ENCODE measurements around the gene SENP8. TPM values are rescaled to one million over a fixed set of nuclear protein-coding genes. Genes with fewer than 3 reads are reported as not detected.

The SENP8 gene
- total RNA-seq, 1 experiment from 2014 or later, result 2.0 TPM

DNA sequence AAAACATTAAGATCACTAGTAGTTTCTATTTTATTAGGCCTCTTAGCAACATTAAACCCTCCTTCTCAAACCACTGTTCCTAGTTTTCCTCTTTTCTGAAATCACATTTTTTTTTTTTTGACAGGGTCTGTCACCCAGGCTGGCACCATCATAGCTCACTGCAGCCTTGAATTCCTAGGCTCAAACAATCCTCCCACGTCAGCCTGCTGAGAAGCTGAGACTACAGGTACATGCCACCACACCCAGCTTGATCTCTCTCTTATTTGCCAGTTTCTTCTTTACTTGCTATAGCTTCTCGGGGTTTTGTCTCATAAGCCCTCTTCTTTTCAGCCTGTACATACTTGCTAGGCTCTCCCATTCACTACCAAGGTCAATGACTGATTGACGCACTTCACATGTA, 28.0 kb downstream of the SENP8 start:
- H3K4me1 ChIP-seq (ENCODE audit: insufficient read depth, low read length, poor library complexity, severe bottlenecking), result no peaks in the 10 kb centered on the region
- CTCF ChIA-PET, result no interaction called here
- no peaks in the 10 kb centered on the region for H3K27me3 ChIP-seq (replicated peaks; ENCODE audit: insufficient read depth, low read depth, low read length, poor library complexity)
- no peak for DNase-seq (ENCODE audit: low spot score)
- no peaks in the 10 kb centered on the region for H3K9me3 ChIP-seq (ENCODE audit: low read depth, low read length, poor library complexity, severe bottlenecking)
- TF ChIP-seq, protein P1, sequence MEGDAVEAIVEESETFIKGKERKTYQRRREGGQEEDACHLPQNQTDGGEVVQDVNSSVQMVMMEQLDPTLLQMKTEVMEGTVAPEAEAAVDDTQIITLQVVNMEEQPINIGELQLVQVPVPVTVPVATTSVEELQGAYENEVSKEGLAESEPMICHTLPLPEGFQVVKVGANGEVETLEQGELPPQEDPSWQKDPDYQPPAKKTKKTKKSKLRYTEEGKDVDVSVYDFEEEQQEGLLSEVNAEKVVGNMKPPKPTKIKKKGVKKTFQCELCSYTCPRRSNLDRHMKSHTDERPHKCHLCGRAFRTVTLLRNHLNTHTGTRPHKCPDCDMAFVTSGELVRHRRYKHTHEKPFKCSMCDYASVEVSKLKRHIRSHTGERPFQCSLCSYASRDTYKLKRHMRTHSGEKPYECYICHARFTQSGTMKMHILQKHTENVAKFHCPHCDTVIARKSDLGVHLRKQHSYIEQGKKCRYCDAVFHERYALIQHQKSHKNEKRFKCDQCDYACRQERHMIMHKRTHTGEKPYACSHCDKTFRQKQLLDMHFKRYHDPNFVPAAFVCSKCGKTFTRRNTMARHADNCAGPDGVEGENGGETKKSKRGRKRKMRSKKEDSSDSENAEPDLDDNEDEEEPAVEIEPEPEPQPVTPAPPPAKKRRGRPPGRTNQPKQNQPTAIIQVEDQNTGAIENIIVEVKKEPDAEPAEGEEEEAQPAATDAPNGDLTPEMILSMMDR (conservative IDR thresholded peaks at IDR 0.05; ENCODE audit: low read depth, low read length), result no peak
- TF ChIP-seq EZH2 (IDR thresholded peaks at IDR 0.05; ENCODE audit: borderline replicate concordance, low read depth, low read length, poor library complexity, severe bottlenecking), result no peak
- no TSS peak for BruUV-seq (replicated peaks)
- H3K4me3 ChIP-seq (ENCODE audit: low read depth, low read length, poor library complexity, severe bottlenecking), result no peak overlapping the region
- POLR2A ChIA-PET (ENCODE audit: low non-redundant PET), result no interaction called here
- H3K27ac ChIP-seq (ENCODE audit: low read depth, low read length, poor library complexity, severe bottlenecking), result no peak overlapping the region
- intact Hi-C loops (cut with micrococcal nuclease; ENCODE audit: unreplicated experiment), result no loop called here
- no peaks in the 10 kb centered on the region for H3K36me3 ChIP-seq (ENCODE audit: insufficient read depth, low read length, poor library complexity, severe bottlenecking)

DNA sequence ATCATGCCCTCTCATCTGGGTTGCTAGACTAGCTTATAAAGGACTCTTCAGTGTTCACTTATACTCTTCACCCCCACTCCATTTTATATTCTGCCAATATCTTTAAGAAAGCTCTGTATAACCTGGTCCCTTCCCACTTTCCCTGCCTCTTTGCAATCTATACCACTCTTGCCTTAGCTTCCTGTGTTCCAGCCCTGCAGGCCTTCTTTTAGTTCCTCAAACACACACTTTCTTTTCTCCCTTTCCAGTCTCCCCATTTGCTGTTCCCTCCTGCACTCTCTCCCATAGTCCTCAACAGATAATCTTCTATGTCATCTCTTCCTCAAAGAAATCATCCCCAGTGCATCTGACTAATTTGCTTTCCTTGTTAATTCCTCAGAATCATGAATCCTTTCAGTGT, 28.7 kb downstream of the SENP8 start:
- Histone ChIP-seq H3K27me3 (replicated peaks; ENCODE audit: insufficient read depth, low read depth, low read length, poor library complexity) (no peaks in the 10 kb centered on the region), H3K9me3 (ENCODE audit: low read depth, low read length, poor library complexity, severe bottlenecking) (no peaks in the 10 kb centered on the region), H3K4me3 (ENCODE audit: low read depth, low read length, poor library complexity, severe bottlenecking) (no peak overlapping the region), H3K36me3 (ENCODE audit: insufficient read depth, low read length, poor library complexity, severe bottlenecking) (no peaks in the 10 kb centered on the region), H3K27ac (ENCODE audit: low read depth, low read length, poor library complexity, severe bottlenecking) (no peak overlapping the region), H3K4me1 (ENCODE audit: insufficient read depth, low read length, poor library complexity, severe bottlenecking) (no peaks in the 10 kb centered on the region)
- CTCF ChIA-PET, result no interaction called here
- DNase-seq (ENCODE audit: low spot score), result no peak
- no peak for TF ChIP-seq EZH2 (IDR thresholded peaks at IDR 0.05; ENCODE audit: borderline replicate concordance, low read depth, low read length, poor library complexity, severe bottlenecking)
- TF ChIP-seq, protein P1 (conservative IDR thresholded peaks at IDR 0.05; ENCODE audit: low read depth, low read length), result no peak
- BruUV-seq (replicated peaks), result no TSS peak
- intact Hi-C loops (cut with micrococcal nuclease; ENCODE audit: unreplicated experiment), result no loop called here
- POLR2A ChIA-PET (ENCODE audit: low non-redundant PET), result no interaction called here

DNA sequence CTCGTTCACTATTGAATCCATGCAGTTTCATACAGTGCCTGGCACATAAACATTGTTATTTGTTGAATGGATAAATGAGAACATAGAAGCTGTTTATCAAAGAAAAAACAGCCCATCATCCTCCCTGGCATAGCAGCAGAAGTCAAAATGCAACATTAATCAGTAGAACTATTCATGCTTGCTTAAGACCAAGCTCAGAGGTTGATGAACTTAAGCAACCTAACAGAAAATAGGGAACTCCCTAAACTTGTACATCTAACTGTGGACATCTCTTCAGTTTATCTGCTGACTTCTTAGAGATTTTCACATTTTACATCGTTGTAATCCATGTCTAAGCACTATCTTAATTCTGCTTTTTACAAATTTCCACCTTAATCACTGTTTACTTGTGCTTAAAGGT, 29.2 kb downstream of the SENP8 start:
- H3K4me3 ChIP-seq (ENCODE audit: low read depth, low read length, poor library complexity, severe bottlenecking), result no peak overlapping the region
- intact Hi-C loops (cut with micrococcal nuclease; ENCODE audit: unreplicated experiment), result no loop called here
- no peak overlapping the region for H3K27ac ChIP-seq (ENCODE audit: low read depth, low read length, poor library complexity, severe bottlenecking)
- POLR2A ChIA-PET (ENCODE audit: low non-redundant PET), result no interaction called here
- no peak for TF ChIP-seq EZH2 (IDR thresholded peaks at IDR 0.05; ENCODE audit: borderline replicate concordance, low read depth, low read length, poor library complexity, severe bottlenecking)
- TF ChIP-seq, protein P1 (conservative IDR thresholded peaks at IDR 0.05; ENCODE audit: low read depth, low read length), result no peak
- BruUV-seq (replicated peaks), result no TSS peak
- CTCF ChIA-PET, result no interaction called here
- no peaks in the 10 kb centered on the region for H3K27me3 ChIP-seq (replicated peaks; ENCODE audit: insufficient read depth, low read depth, low read length, poor library complexity)
- no peak for DNase-seq (ENCODE audit: low spot score)
- no peaks in the 10 kb centered on the region for H3K4me1 ChIP-seq (ENCODE audit: insufficient read depth, low read length, poor library complexity, severe bottlenecking)
- no peaks in the 10 kb centered on the region for H3K9me3 ChIP-seq (ENCODE audit: low read depth, low read length, poor library complexity, severe bottlenecking)
- no peaks in the 10 kb centered on the region for H3K36me3 ChIP-seq (ENCODE audit: insufficient read depth, low read length, poor library complexity, severe bottlenecking)

All from A673 (cell line).